ENCODE results near the gene NELL1.

DNA sequence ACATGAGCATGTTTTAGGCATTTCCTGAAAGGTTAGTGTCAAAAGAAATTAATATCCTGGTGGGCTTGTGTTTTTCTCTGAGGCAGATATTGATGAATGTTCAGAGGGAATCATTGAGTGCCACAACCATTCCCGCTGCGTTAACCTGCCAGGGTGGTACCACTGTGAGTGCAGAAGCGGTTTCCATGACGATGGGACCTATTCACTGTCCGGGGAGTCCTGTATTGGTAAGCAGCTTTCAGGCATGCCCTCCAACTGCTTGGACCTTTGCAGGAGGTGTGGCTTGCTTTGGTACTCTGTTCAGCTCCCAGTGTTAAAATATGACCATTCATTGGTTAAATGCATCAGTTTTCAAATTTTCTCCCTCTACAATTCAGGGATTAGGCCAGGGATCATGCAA lies 864.9 kb downstream of the NELL1 start:
- TF ChIP-seq POLR2A (IDR thresholded peaks at IDR 0.05) = no peak
- TF ChIP-seq, protein P1, sequence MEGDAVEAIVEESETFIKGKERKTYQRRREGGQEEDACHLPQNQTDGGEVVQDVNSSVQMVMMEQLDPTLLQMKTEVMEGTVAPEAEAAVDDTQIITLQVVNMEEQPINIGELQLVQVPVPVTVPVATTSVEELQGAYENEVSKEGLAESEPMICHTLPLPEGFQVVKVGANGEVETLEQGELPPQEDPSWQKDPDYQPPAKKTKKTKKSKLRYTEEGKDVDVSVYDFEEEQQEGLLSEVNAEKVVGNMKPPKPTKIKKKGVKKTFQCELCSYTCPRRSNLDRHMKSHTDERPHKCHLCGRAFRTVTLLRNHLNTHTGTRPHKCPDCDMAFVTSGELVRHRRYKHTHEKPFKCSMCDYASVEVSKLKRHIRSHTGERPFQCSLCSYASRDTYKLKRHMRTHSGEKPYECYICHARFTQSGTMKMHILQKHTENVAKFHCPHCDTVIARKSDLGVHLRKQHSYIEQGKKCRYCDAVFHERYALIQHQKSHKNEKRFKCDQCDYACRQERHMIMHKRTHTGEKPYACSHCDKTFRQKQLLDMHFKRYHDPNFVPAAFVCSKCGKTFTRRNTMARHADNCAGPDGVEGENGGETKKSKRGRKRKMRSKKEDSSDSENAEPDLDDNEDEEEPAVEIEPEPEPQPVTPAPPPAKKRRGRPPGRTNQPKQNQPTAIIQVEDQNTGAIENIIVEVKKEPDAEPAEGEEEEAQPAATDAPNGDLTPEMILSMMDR (IDR thresholded peaks at IDR 0.05) = no peak
- TF ChIP-seq EP300 (IDR thresholded peaks at IDR 0.05; ENCODE audit: low read depth) = no peak
- TF ChIP-seq POLR2AphosphoS5 (IDR thresholded peaks at IDR 0.05) = no peak

Data from transverse colon (tissue), 4 donors.